DND-41 (cell line): ENCODE results near the gene TLCD5.

Source experiments
- CTCF ChIP-seq: IDR thresholded peaks from 2 replicates; pipeline ENCODE4 v1.5.1; 2012; ENCODE audit warnings: borderline replicate concordance, low read length, moderate library complexity, mild to moderate bottlenecking; ENCODE audit not compliant: poor library complexity, severe bottlenecking; ENCODE audit errors: extremely low read depth
- EZH2 ChIP-seq: IDR thresholded peaks from 3 replicates; pipeline ENCODE4 v1.6.1; 2012; ENCODE audit warnings: borderline replicate concordance, low read depth, mild to moderate bottlenecking, moderate library complexity, low read length, inconsistent platforms; ENCODE audit not compliant: severe bottlenecking

GRCh38 chr11:120317689-120318480, 7.2 kb upstream of the TLCD5 start:
- TF ChIP-seq EZH2 (no peak), CTCF (no peak)
